Sigmoid colon (tissue), 4 donors: ENCODE data around the gene TMEM203.

ENCODE experiments used
- CTCF ChIP-seq, 4 experiments: fragments of 450-650 bp in 3 of 4; fragments of 200-600 bp in 1 of 4; IDR thresholded peaks; one replicate each; pipeline ENCODE4 v1.5.1; 2016 to 2019; ENCODE audit warnings: antibody characterized with exemption in 4 of 4, mild to moderate bottlenecking in 3 of 4, moderate library complexity in 2 of 4
- EP300 ChIP-seq, 4 donors: sonication (generic); formaldehyde crosslinking; IDR thresholded peaks; one replicate each; pipeline ENCODE4 v1.6.1; 2017; ENCODE audit warnings: antibody characterized with exemption in 4 of 4
- POLR2A ChIP-seq, 2 donors: fragments of 450-650 bp; IDR thresholded peaks; one replicate each; pipeline ENCODE4 v1.6.1; 2016; ENCODE audit warnings: antibody characterized with exemption in 2 of 2, mild to moderate bottlenecking in 2 of 2, moderate library complexity in 2 of 2
- POLR2AphosphoS5 ChIP-seq, 4 donors: sonication (generic); formaldehyde crosslinking; IDR thresholded peaks; one replicate each; pipeline ENCODE4 v1.6.1; 2017; ENCODE audit warnings: antibody characterized with exemption in 4 of 4

DNA sequence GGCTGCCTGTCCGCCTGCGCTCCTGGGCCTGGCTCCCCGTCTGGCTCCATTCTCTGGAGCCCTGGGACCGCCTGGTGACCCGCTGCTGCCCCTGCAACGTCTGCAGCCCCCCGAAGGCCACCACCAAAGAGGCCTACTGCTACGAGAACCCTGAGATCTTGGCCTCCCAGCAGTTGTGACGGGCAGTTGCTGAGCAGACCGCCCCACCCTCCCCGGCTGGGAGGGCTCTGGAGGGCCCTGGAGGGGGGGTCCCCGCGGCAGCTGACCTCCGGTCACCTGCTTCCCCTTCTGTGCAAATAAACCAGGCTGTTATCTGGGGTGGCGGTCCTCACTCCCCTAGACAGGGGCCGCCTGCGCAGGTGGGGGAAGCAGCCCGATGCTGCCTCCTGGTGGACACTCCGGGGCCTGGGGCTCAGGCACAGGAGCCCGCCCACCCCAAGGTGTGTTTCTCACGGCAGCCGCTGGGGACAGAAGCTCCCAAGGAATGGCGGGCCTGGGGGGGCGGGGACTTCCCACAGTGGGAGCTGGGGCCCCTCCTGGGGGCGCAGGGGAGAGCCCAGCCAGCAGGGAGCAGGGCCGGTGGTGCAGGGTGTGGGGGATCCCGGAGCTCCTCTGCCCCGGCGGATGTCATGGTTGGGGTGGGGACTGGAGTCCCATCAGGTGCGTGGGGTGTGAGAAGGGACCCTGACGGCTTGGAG is 30.9 kb upstream of the TMEM203 start:
- TF ChIP-seq CTCF (IDR thresholded peaks at IDR 0.05) (peak; percentile 98 to 100 (median 98)), EP300 (IDR thresholded peaks at IDR 0.05) (no peak), POLR2A (IDR thresholded peaks at IDR 0.05) (no peak), POLR2AphosphoS5 (IDR thresholded peaks at IDR 0.05) (no peak)
